ENCODE measurements around the gene RBM33. TPM values are rescaled to one million over a fixed set of nuclear protein-coding genes. Genes with fewer than 3 reads are reported as not detected.

The RBM33 gene
- total and polyA plus RNA-seq, 9 of the 15 experiments (the other 6 are each of a cell fraction or from before 2014, with no cell fraction given): 4.4 to 80.7 (median 27.3) TPM

DNA sequence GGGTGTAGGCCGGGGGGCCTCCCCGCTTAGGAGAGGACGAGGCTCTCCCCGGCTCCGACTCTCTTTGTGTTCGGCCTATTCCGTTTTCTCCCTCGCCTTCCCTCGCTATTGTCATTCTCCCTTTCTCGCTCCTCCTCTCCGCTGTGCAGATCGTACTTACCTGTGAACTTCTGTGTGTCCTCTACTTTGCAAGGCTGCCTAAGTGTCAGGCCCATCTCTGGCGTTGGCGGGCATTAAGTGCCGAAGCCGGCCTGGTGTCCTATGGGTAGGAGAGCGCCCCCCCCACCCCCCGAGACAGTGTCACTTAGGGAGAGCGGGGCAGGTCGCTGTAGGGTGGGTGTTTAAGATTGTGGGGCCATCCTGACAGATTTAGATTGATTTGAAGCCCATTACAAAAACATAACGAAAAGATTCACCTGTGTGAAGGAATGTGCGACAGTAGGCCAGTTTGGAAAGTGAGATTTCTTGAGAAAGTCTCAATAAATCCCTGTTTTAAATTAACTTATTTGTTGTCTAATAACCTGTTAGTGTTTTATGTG, 579 bp downstream of the RBM33 start (continued):
- no peak for TF ChIP-seq THAP7 (CRISPR knock-in tag; IDR thresholded peaks at IDR 0.05)
- no peak for TF ChIP-seq ZEB2 (IDR thresholded peaks at IDR 0.05)
- TF ChIP-seq YY1 (IDR thresholded peaks at IDR 0.05; ENCODE audit: borderline replicate concordance in 1 of 3, control insufficient read depth in 1 of 3, extremely low read depth in 1 of 3, insufficient read depth in 3 of 3, insufficient read length in 1 of 3, insufficient replicate concordance in 2 of 3, low read depth in 1 of 3, low read length in 2 of 3): peak in 1 of 3 experiments; percentile 75
- TF ChIP-seq PHF20 (IDR thresholded peaks at IDR 0.05; ENCODE audit: partially characterized antibody): no peak
- TF ChIP-seq THRB (CRISPR knock-in tag; conservative IDR thresholded peaks at IDR 0.05): peak; percentile 74; the same call in 1 of the 2 replicates
- TF ChIP-seq NFYB (IDR thresholded peaks at IDR 0.05; ENCODE audit: extremely low read depth, insufficient read length): no peak
- no peak for TF ChIP-seq ZNF695 (CRISPR knock-in tag; IDR thresholded peaks at IDR 0.05)
- TF ChIP-seq, protein P1, sequence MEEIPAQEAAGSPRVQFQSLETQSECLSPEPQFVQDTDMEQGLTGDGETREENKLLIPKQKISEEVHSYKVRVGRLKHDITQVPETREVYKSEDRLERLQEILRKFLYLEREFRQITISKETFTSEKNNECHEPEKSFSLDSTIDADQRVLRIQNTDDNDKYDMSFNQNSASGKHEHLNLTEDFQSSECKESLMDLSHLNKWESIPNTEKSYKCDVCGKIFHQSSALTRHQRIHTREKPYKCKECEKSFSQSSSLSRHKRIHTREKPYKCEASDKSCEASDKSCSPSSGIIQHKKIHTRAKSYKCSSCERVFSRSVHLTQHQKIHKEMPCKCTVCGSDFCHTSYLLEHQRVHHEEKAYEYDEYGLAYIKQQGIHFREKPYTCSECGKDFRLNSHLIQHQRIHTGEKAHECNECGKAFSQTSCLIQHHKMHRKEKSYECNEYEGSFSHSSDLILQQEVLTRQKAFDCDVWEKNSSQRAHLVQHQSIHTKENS (CRISPR knock-in tag; IDR thresholded peaks at IDR 0.05): no peak
- no peak for TF ChIP-seq SMARCA4 (IDR thresholded peaks at IDR 0.05)
- no peak for TF ChIP-seq CEBPB (tag; IDR thresholded peaks at IDR 0.05)
- no peak for TF ChIP-seq ZNF212 (CRISPR knock-in tag; IDR thresholded peaks at IDR 0.05)

All from K562 (cell line).